KMS-11 (cell line): ENCODE data around the gene ZNF414.
"Not testable (repeated sequence)": the region's sequence is repeated elsewhere in the genome, so short reads cannot be mapped to it uniquely, and the experiment has no call there.

Source experiments
- H2AFZ ChIP-seq: fragments of 200-600 bp; sonication (generic); 2 replicates; pipeline ENCODE4 v1.6.1; 2016; ENCODE audit warnings: antibody characterized with exemption, mixed run types, low read depth
- H3K27ac ChIP-seq: fragments of 200-600 bp; sonication (generic); 2 replicates; pipeline ENCODE4 v1.6.1; 2016; ENCODE audit warnings: mild to moderate bottlenecking, mixed run types
- H3K27me3 ChIP-seq: fragments of 200-600 bp; sonication (generic); 2 replicates; pipeline ENCODE4 v1.6.1; 2017; ENCODE audit warnings: mild to moderate bottlenecking, low read depth, mixed run types, moderate library complexity; ENCODE audit not compliant: insufficient read depth
- H3K36me3 ChIP-seq: fragments of 200-600 bp; sonication (generic); 2 replicates; pipeline ENCODE4 v1.6.1; 2017; ENCODE audit warnings: mild to moderate bottlenecking, mixed run types; ENCODE audit not compliant: insufficient read depth
- H3K4me1 ChIP-seq: fragments of 200-600 bp; sonication (generic); 2 replicates; pipeline ENCODE4 v1.6.1; 2016; ENCODE audit warnings: mild to moderate bottlenecking, low read depth, mixed run types; ENCODE audit not compliant: poor library complexity, severe bottlenecking
- H3K4me2 ChIP-seq: fragments of 200-600 bp; sonication (generic); 2 replicates; pipeline ENCODE4 v1.7.0; 2016; ENCODE audit warnings: mild to moderate bottlenecking, mixed run types
- H3K4me3 ChIP-seq: fragments of 200-600 bp; sonication (generic); IDR thresholded peaks from 2 replicates; pipeline ENCODE4 v1.6.1; 2017; ENCODE audit warnings: low read depth, low read length, mixed read lengths; ENCODE audit not compliant: insufficient read depth
- H3K79me2 ChIP-seq: fragments of 200-600 bp; sonication (generic); 2 replicates; pipeline ENCODE4 v1.6.1; 2016; ENCODE audit warnings: low read depth, mixed run types; ENCODE audit not compliant: insufficient read depth
- H3K9ac ChIP-seq: fragments of 200-600 bp; sonication (generic); 2 replicates; pipeline ENCODE4 v1.6.1; 2016; ENCODE audit warnings: mild to moderate bottlenecking, mixed run types
- H4K20me1 ChIP-seq: fragments of 200-600 bp; sonication (generic); 2 replicates; pipeline ENCODE4 v1.6.1; 2016; ENCODE audit warnings: mild to moderate bottlenecking, mixed run types; ENCODE audit not compliant: insufficient read depth
- TF ChIP-seq, protein P1 (sequence below): fragments of 200-600 bp; sonication (generic); conservative IDR thresholded peaks from 2 replicates; pipeline ENCODE4 v1.6.1; 2017; ENCODE audit warnings: low read depth, mild to moderate bottlenecking, antibody characterized with exemption, low read length, moderate library complexity, mixed read lengths

The ZNF414 gene, protein sequence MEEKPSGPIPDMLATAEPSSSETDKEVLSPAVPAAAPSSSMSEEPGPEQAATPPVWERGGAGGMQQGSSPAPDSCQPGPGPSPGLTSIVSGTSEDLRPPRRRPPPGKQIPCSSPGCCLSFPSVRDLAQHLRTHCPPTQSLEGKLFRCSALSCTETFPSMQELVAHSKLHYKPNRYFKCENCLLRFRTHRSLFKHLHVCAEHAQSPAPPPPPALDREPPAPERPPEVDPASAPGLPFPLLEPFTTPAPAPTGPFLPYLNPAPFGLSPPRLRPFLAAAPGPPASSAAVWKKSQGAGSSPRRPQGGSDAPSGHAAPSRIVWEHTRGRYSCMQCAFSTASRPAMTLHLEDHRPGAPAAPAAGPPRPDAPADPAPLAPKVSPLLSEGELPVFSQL

DNA sequence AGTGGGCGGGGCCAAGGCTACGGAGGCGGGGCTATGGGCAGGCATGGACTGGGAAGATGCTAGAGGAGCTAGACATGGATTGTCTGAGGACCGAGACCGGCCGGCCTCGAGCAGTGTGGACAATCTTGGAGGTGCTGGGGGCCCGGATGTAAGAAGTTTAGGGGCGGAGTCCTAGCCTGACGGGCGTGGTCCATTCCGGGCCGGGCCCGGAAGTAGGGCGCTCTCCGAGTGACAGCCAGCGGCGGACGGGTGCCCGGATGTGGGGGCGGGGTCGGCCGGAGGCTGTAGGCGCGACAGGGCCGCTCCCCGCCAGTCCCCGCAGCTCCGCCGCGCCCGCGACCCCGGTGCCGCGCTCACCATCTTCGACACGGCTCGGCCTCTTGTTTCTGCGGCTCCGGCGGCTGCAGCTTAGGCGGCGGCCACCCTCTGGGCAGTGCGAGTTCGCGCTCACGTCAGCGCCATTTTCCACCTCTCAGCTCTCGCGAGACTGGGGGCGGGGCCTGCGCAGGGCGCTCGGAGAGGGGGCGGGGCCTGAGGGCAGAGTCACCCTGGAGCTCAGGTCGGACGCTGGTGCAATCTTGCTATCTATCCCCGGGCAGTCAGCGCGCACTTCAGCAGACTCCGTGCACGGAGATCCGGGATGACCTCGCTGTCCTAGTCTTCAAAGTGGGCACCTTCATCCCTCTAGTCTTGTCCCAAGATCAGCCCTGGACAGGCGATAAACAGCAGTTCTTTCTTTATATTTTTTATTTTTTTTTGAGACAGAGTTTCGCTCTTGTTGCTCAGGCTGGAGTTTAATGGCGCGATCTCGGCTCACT, at the start of gene ZNF414:
TSS of gene ZNF414 (minus strand) at position 481 of the 818 bp plus-strand sequence. CDS start at position 360, 121 bp downstream.
- H3K4me2 ChIP-seq = peak within 1 kb of the TSS; percentile 82
- peak within 1 kb of the TSS; percentile 84 for H3K9ac ChIP-seq
- peaks cover 7% of the 10 kb centered on the region; the same call in 1 of the 2 replicates for H3K27me3 ChIP-seq
- H3K79me2 ChIP-seq = no peaks in the 10 kb centered on the region
- H2AFZ ChIP-seq = peak within 1 kb of the TSS; percentile 77
- TF ChIP-seq, protein P1, sequence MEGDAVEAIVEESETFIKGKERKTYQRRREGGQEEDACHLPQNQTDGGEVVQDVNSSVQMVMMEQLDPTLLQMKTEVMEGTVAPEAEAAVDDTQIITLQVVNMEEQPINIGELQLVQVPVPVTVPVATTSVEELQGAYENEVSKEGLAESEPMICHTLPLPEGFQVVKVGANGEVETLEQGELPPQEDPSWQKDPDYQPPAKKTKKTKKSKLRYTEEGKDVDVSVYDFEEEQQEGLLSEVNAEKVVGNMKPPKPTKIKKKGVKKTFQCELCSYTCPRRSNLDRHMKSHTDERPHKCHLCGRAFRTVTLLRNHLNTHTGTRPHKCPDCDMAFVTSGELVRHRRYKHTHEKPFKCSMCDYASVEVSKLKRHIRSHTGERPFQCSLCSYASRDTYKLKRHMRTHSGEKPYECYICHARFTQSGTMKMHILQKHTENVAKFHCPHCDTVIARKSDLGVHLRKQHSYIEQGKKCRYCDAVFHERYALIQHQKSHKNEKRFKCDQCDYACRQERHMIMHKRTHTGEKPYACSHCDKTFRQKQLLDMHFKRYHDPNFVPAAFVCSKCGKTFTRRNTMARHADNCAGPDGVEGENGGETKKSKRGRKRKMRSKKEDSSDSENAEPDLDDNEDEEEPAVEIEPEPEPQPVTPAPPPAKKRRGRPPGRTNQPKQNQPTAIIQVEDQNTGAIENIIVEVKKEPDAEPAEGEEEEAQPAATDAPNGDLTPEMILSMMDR = no peak
- no peaks in the 10 kb centered on the region for H4K20me1 ChIP-seq
- no peaks in the 10 kb centered on the region for H3K4me1 ChIP-seq
- H3K36me3 ChIP-seq = no peaks in the 10 kb centered on the region
- H3K4me3 ChIP-seq = no peak within 1 kb of the TSS
- H3K27ac ChIP-seq = peak within 1 kb of the TSS; percentile 87

DNA sequence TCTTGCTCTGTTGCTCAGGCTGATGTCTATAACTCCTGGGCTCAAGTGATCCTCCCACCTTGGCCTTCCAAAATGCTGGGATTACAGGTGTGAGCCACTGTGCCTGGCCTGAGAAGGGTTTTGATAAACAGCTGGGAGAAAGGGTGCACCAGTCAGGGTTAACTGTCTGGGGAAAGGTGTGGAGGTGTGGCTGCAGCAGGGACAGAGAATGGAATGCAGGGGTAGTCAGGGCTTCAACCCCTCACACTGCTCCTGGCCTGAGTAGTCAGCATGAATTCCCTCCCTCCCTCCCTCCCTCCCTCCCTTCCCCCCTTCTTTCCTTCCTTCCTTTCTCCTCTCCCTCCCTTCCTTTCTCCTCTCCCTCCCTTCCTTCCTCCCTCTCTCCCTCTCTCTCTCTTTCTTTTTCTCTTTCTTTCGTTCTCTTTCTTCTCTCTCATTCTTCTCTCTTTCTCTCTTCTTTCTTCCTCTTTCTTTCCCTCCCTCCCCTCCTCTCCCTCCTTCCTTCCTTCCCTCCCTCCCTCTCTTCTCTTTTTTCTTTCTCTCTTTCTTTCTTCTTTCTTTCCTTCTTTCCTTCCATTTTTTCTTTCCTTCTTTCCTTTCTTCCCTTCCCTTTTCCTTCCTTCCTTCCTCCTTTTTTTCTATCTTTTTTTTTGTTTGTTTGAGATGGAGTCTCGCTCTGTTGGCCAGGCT, 47.3 kb upstream of the ZNF414 start:
- H3K4me1 ChIP-seq = no peaks in the 10 kb centered on the region
- H3K27ac ChIP-seq = no peak overlapping the region
- no peak overlapping the region for H2AFZ ChIP-seq
- H4K20me1 ChIP-seq = no peaks in the 10 kb centered on the region
- H3K9ac ChIP-seq = no peak overlapping the region
- no peak overlapping the region for H3K4me3 ChIP-seq
- no peak overlapping the region for H3K4me2 ChIP-seq
- H3K27me3 ChIP-seq = peaks cover 28% of the 10 kb centered on the region
- H3K36me3 ChIP-seq = no peaks in the 10 kb centered on the region
- H3K79me2 ChIP-seq = no peaks in the 10 kb centered on the region
- TF ChIP-seq, protein P1 = no peak

GRCh38 chr19:8558325-8558724, 44.4 kb upstream of the ZNF414 start:
- Histone ChIP-seq H3K27ac (no peak overlapping the region), H3K79me2 (no peaks in the 10 kb centered on the region), H3K9ac (no peak overlapping the region), H3K4me3 (no peak overlapping the region), H3K4me2 (no peak overlapping the region), H4K20me1 (no peaks in the 10 kb centered on the region), H2AFZ (no peak overlapping the region), H3K4me1 (no peaks in the 10 kb centered on the region), H3K27me3 (peaks cover 32% of the 10 kb centered on the region), H3K36me3 (no peaks in the 10 kb centered on the region)
- TF ChIP-seq, protein P1 = no peak

- Histone ChIP-seq H3K27me3 (peaks cover 32% of the 10 kb centered on the region), H3K4me3 (no peak overlapping the region), H3K79me2 (no peaks in the 10 kb centered on the region), H2AFZ (no peak overlapping the region), H3K9ac (no peak overlapping the region), H3K36me3 (no peaks in the 10 kb centered on the region), H3K4me2 (no peak overlapping the region), H4K20me1 (no peaks in the 10 kb centered on the region), H3K27ac (no peak overlapping the region), H3K4me1 (no peaks in the 10 kb centered on the region)
- TF ChIP-seq, protein P1 = no peak
Measured at GRCh38 chr19:8557642-8558238, 43.8 kb upstream of the ZNF414 start.

GRCh38 chr19:8553729-8554128, 39.8 kb upstream of the ZNF414 start:
- not testable (repeated sequence) for H3K4me3 ChIP-seq, H3K9ac ChIP-seq, H3K4me2 ChIP-seq, H4K20me1 ChIP-seq, H3K36me3 ChIP-seq, H2AFZ ChIP-seq, H3K27ac ChIP-seq, H3K79me2 ChIP-seq, H3K4me1 ChIP-seq
- peaks cover 37% of the 10 kb centered on the region; the same call in 1 of the 2 replicates for H3K27me3 ChIP-seq
